Lower leg skin (tissue), 4 donors: ENCODE data around the gene VPS8. TPM values are rescaled to one million over a fixed set of nuclear protein-coding genes. Genes with fewer than 3 reads are reported as not detected.

ENCODE experiments used
- DNase-seq, 2 donors: peaks; one replicate each; pipeline ENCODE4 v3.0.0-alpha.2; 2019; ENCODE audit warnings: low spot score in 2 of 2
- H3K4me3 ChIP-seq: fragments of 200-600 bp; sonication (generic); 2 replicates; pipeline ENCODE4 v1.5.1; 2017; ENCODE audit warnings: mild to moderate bottlenecking, low read depth; ENCODE audit not compliant: poor library complexity, severe bottlenecking
- POLR2A ChIP-seq, 2 donors: fragments of 450-650 bp; IDR thresholded peaks; one replicate each; pipeline ENCODE4 v1.6.1; 2016 to 2017; ENCODE audit warnings: antibody characterized with exemption in 2 of 2, mild to moderate bottlenecking in 1 of 2, moderate library complexity in 1 of 2
- WGBS, 2 donors: methylation state at CpG; one replicate each; pipeline ENCODE4 v1.1.5; 2018; 5-methylcytosine and 5-hydroxymethylcytosine counted together
- intact Hi-C: fragments of 100-400 bp; cut with DNase I; formaldehyde crosslinking; loops from one replicate; pipeline ENCODE4 v1.15.0; 2023; ENCODE audit warnings: low total_unique reads
- total RNA-seq, 4 donors: library from RNA; depleted of rRNA; stranded (reverse); fragments of >200 nt; gene quantifications; one replicate each; pipeline ENCODE4 v1.1.0, GENCODE V29; 2016
- TF ChIP-seq, protein P1 (sequence below), 3 donors: fragments of 450-650 bp; IDR thresholded peaks; one replicate each; pipeline ENCODE4 v1.5.1; 2016; ENCODE audit warnings: antibody characterized with exemption in 3 of 3, mild to moderate bottlenecking in 3 of 3, moderate library complexity in 2 of 3

The VPS8 gene
- total RNA-seq, 4 donors from 2014 or later: 31.4 to 67.7 (median 55.1) TPM

DNA sequence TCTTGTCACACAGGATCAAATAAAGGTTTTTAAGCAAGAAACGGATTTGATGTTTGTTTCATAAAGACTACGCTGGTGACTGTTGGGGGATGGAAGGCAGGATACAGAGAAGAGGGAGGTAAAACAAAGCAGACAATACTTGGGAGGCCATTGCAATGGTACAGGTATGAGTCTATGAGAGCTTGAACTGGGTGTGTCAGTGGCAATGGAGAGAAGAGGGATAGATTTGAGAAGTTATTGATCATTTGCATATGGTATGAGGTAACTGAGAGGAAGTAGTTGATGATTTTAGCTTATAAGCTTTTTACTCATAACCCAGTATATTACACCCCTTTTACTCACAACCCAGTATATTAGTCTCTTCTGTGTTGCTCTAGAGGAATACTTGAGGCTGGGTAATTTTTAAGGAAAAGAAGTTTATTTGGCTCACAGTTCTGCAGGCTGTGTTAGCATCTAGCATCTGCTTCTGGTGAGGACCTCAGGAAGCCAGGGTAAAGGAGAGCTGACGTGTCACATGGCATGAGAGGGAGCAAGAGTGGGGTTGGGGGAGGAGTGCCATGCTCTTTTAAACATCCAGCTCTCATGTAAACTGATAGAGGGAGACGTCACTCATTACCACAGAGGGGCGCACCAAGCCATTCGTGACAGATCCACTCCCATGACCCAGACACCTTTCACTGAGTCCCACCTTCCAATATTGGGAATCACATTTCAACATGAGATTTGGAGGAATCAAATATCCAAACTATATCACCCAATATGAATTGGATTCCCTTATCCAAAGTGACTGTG is 153.9 kb downstream of the VPS8 start:
- no peak for DNase-seq
- WGBS, 2 donors: 91 to 95% methylated on average over 6 of the region's 6 CpGs

DNA sequence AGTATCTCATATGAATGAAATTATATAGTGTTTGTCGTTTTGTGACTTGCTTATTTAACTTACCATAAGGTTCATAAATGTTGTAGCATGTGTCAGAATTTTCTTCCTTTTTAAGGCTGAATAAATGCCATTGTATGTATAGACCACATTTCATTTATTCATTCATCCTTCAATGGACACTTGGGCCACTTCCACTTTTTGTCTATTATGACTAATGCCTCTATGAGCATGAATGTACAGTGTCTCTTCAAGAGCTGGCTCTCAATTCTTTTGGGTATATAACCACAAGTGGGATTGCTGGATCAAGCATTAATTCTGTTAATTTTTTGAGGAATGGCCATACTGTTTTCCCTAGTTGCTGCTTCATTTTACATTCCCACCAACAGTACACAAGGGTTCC is 156.1 kb downstream of the VPS8 start:
- intact Hi-C loops: no loop called here
- WGBS, 2 donors: 91 to 95% methylated on average over 1 of the region's 1 CpG

More for the DNA sequence above, 153.9 kb downstream of the VPS8 start:
- intact Hi-C loops: no loop called here
- TF ChIP-seq, protein P1, sequence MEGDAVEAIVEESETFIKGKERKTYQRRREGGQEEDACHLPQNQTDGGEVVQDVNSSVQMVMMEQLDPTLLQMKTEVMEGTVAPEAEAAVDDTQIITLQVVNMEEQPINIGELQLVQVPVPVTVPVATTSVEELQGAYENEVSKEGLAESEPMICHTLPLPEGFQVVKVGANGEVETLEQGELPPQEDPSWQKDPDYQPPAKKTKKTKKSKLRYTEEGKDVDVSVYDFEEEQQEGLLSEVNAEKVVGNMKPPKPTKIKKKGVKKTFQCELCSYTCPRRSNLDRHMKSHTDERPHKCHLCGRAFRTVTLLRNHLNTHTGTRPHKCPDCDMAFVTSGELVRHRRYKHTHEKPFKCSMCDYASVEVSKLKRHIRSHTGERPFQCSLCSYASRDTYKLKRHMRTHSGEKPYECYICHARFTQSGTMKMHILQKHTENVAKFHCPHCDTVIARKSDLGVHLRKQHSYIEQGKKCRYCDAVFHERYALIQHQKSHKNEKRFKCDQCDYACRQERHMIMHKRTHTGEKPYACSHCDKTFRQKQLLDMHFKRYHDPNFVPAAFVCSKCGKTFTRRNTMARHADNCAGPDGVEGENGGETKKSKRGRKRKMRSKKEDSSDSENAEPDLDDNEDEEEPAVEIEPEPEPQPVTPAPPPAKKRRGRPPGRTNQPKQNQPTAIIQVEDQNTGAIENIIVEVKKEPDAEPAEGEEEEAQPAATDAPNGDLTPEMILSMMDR (IDR thresholded peaks at IDR 0.05): no peak
- TF ChIP-seq POLR2A (IDR thresholded peaks at IDR 0.05): no peak
- H3K4me3 ChIP-seq: no peak overlapping the region

DNA sequence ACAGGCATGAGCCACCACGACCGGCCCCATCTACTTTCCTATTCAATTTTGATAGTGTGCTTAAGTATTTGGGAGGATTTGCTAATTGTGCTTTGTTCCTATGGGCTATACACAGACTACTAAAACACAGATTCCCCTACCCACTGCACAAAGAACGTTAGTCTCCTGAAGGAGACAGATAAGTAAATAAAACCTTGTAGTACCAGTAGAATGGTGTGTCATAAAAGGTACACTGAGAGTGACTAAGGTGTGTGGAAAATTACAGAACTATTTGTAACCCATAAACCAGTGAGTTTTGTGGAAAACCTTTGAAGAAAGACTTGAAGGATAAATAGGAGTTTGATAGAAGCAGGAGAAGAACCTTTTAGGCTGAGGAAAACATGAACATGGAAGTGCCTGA is 158.2 kb downstream of the VPS8 start:
- no peak overlapping the region for H3K4me3 ChIP-seq
- DNase-seq: no peak
- intact Hi-C loops: no loop called here
- 92 to 98% methylated on average over 3 of the region's 3 CpGs for WGBS, 2 donors
- TF ChIP-seq, protein P1 (IDR thresholded peaks at IDR 0.05): no peak
- no peak for TF ChIP-seq POLR2A (IDR thresholded peaks at IDR 0.05)

More for the DNA sequence above, 156.1 kb downstream of the VPS8 start:
- TF ChIP-seq, protein P1 (IDR thresholded peaks at IDR 0.05): no peak
- no peak for TF ChIP-seq POLR2A (IDR thresholded peaks at IDR 0.05)
- no peak overlapping the region for H3K4me3 ChIP-seq
- DNase-seq: no peak

DNA sequence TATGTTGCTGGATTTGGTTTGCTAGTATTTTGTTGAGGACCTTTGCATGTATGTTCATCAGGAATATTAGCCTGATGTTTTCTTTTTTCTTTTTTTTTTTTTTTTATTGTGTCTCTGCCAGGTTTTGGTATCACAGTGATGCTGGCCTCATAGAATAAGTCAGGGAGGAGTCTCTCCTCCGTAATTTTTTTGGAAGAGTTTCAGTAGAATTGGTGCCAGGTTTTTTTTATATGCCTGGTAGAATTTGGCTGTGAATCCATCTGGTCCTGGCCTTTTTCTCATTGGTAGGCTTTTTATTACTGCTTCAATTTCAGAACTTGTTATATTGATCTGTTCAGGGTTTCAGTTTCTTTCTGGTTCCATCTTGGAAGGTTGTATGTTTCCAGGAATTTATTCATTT is 165.8 kb downstream of the VPS8 start:
- intact Hi-C loops: no loop called here
- H3K4me3 ChIP-seq: no peak overlapping the region
- TF ChIP-seq, protein P1 (IDR thresholded peaks at IDR 0.05): no peak
- no peak for TF ChIP-seq POLR2A (IDR thresholded peaks at IDR 0.05)
- DNase-seq: no peak
- WGBS, 2 donors: 14 to 36% methylated on average over 1 of the region's 1 CpG

DNA sequence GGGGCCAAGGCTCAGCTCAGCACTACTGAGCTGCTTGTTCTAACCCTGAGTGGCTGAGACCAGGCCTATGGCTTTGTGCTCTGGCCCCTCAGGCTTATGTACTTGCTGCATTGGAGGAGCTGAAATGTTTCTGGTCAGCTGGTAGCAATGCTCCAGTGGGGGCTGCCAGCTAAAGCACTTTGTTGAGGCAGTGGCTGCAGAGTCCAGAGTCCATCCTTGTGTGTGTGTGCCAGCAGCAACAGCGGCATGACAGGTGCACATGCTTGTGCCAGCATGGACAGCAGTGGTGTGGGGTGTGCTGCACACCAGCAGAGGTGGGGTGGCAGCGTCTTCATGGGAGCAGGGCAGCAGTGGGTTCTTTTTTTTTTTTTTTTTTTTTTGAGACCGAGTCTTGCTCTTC is 169.1 kb downstream of the VPS8 start:
- intact Hi-C loops: no loop called here
- H3K4me3 ChIP-seq: no peak overlapping the region
- 100% methylated on average over 3 of the region's 3 CpGs for WGBS, 2 donors
- DNase-seq: no peak
- TF ChIP-seq POLR2A (IDR thresholded peaks at IDR 0.05): no peak
- TF ChIP-seq, protein P1 (IDR thresholded peaks at IDR 0.05): no peak
